NCI-H2029 (cell line): ENCODE measurements around the gene OPCML.

Experiments used
- DNase-seq: peaks from one replicate; lab custom pipeline; 2025; lab: John Stamatoyannopoulos, UW

OPCML gene

GRCh38 chr11:133531971-133532651 is at the start of gene OPCML:
Gene OPCML (minus strand): TSS chr11:133532501.
- no peak for DNase-seq

- DNase-seq, result no peak
Measured at GRCh38 chr11:133581091-133581490, 48.8 kb upstream of the OPCML start.

- DNase-seq, result no peak
Measured at GRCh38 chr11:133579165-133580031, 47.1 kb upstream of the OPCML start.

GRCh38 chr11:133577403-133577802 is 45.1 kb upstream of the OPCML start:
- DNase-seq, result no peak

GRCh38 chr11:133576351-133576750 is 44.0 kb upstream of the OPCML start:
- DNase-seq, result no peak

GRCh38 chr11:133573081-133573480 is 40.8 kb upstream of the OPCML start:
- DNase-seq, result no peak

GRCh38 chr11:133570376-133570775 is 38.1 kb upstream of the OPCML start:
- no peak for DNase-seq

- no peak for DNase-seq
Measured at GRCh38 chr11:133563505-133564025, 31.3 kb upstream of the OPCML start.

- no peak for DNase-seq
Measured at GRCh38 chr11:133560472-133560855, 28.2 kb upstream of the OPCML start.

- no peak for DNase-seq
Measured at GRCh38 chr11:133559833-133560471, 27.7 kb upstream of the OPCML start.

- no peak for DNase-seq
Measured at GRCh38 chr11:133559382-133559781, 27.1 kb upstream of the OPCML start.

GRCh38 chr11:133555034-133555433 is 22.7 kb upstream of the OPCML start:
- no peak for DNase-seq

GRCh38 chr11:133553885-133554740 is 21.8 kb upstream of the OPCML start:
- DNase-seq, result no peak

GRCh38 chr11:133552938-133553337 is 20.6 kb upstream of the OPCML start:
- DNase-seq, result no peak

GRCh38 chr11:133551064-133551463 is 18.8 kb upstream of the OPCML start:
- DNase-seq, result no peak

GRCh38 chr11:133549826-133550225 is 17.5 kb upstream of the OPCML start:
- no peak for DNase-seq

- no peak for DNase-seq
Measured at GRCh38 chr11:133548641-133549040, 16.3 kb upstream of the OPCML start.

- no peak for DNase-seq
Measured at GRCh38 chr11:133547808-133548494, 15.7 kb upstream of the OPCML start.

- DNase-seq, result no peak
Measured at GRCh38 chr11:133545199-133545803, 13.0 kb upstream of the OPCML start.

GRCh38 chr11:133541720-133542095 is 9.4 kb upstream of the OPCML start:
- DNase-seq, result no peak
